K562 (cell line): ENCODE measurements around the gene TYROBP.

Source experiments
- ARID4B ChIP-seq: sonication (generic); formaldehyde crosslinking; IDR thresholded peaks from 2 replicates; pipeline ENCODE4 v1.8.0; 2022; ENCODE audit warnings: mild to moderate bottlenecking, missing genetic modification reagents
- CEBPZ ChIP-seq: fragments of 150-350 bp; IDR thresholded peaks from 2 replicates; pipeline ENCODE4 v1.6.1; 2014; ENCODE audit warnings: low read depth, mild to moderate bottlenecking, low read length, borderline replicate concordance
- CHD1 ChIP-seq: fragments of 200-600 bp; sonication (generic); IDR thresholded peaks from one replicate; pipeline ENCODE4 v1.6.1; 2012; ENCODE audit warnings: mild to moderate bottlenecking, moderate library complexity, low read length, inconsistent platforms
- EP300 ChIP-seq: IDR thresholded peaks from 2 replicates; pipeline ENCODE4 v1.6.1; 2012; ENCODE audit warnings: low read length, improper control_type of control experiment
- ETV6 ChIP-seq, 3 experiments: fragments of 150-350 bp in 1 of 3; sonication (generic) in 1 of 3; formaldehyde crosslinking in 1 of 3; IDR thresholded peaks; 2 replicates each; pipeline versions ENCODE4 v1.6.1 to v1.8.0; 2014 to 2022; ENCODE audit warnings: borderline replicate concordance in 2 of 3, low read depth in 2 of 3, antibody characterized with exemption in 1 of 3, low read length in 1 of 3, mild to moderate bottlenecking in 1 of 3, missing genetic modification reagents in 1 of 3
- EZH2 ChIP-seq: IDR thresholded peaks from 2 replicates; pipeline ENCODE4 v1.6.1; 2012; ENCODE audit warnings: low read depth, mild to moderate bottlenecking, inconsistent platforms, low read length, borderline replicate concordance
- POLR2A ChIP-seq: fragments of 450-650 bp; conservative IDR thresholded peaks from 2 replicates; pipeline ENCODE4 v1.6.1; 2016
- POLR2AphosphoS5 ChIP-seq: IDR thresholded peaks from 2 replicates; pipeline ENCODE4 v1.6.1; 2011; ENCODE audit warnings: mild to moderate bottlenecking, low read depth, low read length, moderate library complexity; ENCODE audit not compliant: control insufficient read depth, insufficient read depth
- SMC3 ChIP-seq: conservative IDR thresholded peaks from 2 replicates; pipeline ENCODE4 v1.6.1; 2011; ENCODE audit warnings: low read depth, low read length, improper control_type of control experiment; ENCODE audit not compliant: insufficient read depth
- YY1 ChIP-seq, 3 experiments: IDR thresholded peaks; 2 replicates each; pipeline ENCODE4 v1.6.1; 2011; ENCODE audit warnings: low read length in 2 of 3, mild to moderate bottlenecking in 2 of 3, moderate library complexity in 2 of 3, borderline replicate concordance in 1 of 3, control low read depth in 1 of 3, low read depth in 1 of 3; ENCODE audit not compliant: insufficient read depth in 3 of 3, insufficient replicate concordance in 2 of 3, control insufficient read depth in 1 of 3, insufficient read length in 1 of 3; ENCODE audit errors: extremely low read depth in 1 of 3
- ZKSCAN8 ChIP-seq: fragments of 200-800 bp; sonication (Bioruptor generic); IDR thresholded peaks from 2 replicates; pipeline ENCODE4 v1.6.1; 2016; ENCODE audit warnings: missing genetic modification characterization, missing compliant biosample characterization
- ZNF639 ChIP-seq, 2 experiments: fragments of 200-800 bp in 1 of 2; sonication (Bioruptor generic) in 1 of 2; sonication (generic) in 1 of 2; formaldehyde crosslinking in 1 of 2; IDR thresholded peaks in 1 of 2; conservative IDR thresholded peaks in 1 of 2; 2 replicates each; pipeline versions ENCODE4 v1.5.0 to v1.6.1; 2016 to 2020; ENCODE audit warnings: missing compliant biosample characterization in 1 of 2, missing genetic modification characterization in 1 of 2, missing genetic modification reagents in 1 of 2
- TF ChIP-seq, protein P1 (sequence below), 3 experiments: IDR thresholded peaks in 2 of 3; conservative IDR thresholded peaks in 1 of 3; 2 replicates each; pipeline ENCODE4 v1.5.1; 2011 to 2012; ENCODE audit warnings: low read length in 3 of 3, mild to moderate bottlenecking in 3 of 3, control low read depth in 2 of 3, improper control_type of control experiment in 1 of 3, inconsistent platforms in 1 of 3, low read depth in 1 of 3, mixed read lengths in 1 of 3, moderate library complexity in 1 of 3; ENCODE audit not compliant: insufficient read depth in 2 of 3
- TF ChIP-seq, protein P2 (sequence below), 2 experiments: fragments of 450-650 bp; conservative IDR thresholded peaks; 2 replicates each; pipeline ENCODE4 v1.6.1; 2017; ENCODE audit warnings: mild to moderate bottlenecking in 2 of 2, moderate library complexity in 2 of 2

DNA sequence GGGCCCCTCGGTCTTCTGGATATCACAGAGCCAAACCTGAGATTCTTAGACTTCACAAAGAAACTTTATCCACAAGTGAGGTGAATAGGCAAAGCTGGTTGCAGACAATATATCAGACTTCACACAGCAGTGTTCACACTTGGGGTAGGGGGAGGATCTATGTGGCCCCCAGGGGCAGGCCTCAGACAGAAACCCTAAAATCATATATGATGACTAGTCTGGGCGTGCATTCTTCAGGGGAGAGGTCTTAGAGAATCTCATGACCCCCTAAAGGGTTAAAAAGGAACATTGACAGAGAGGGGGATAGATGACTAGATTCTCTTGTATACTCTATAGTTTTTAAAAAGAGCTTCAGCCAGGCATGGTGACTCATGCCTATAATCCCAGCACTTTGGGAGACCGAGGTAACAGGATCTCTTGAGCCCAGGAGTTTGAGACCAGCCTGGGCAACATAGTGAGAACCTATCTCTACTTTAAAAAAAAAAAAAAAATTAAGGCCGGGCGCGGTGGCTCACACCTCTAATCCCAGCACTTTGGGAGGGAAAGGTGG, 2.8 kb downstream of the TYROBP start:
- TF ChIP-seq YY1 (IDR thresholded peaks at IDR 0.05; ENCODE audit: borderline replicate concordance in 1 of 3, control insufficient read depth in 1 of 3, extremely low read depth in 1 of 3, insufficient read depth in 3 of 3, insufficient read length in 1 of 3, insufficient replicate concordance in 2 of 3, low read depth in 1 of 3, low read length in 2 of 3) (no peak), POLR2AphosphoS5 (no peak), SMC3 (no peak), ZNF639 (CRISPR knock-in tag; conservative IDR thresholded peaks at IDR 0.05 in 1 of 2, IDR thresholded peaks at IDR 0.05 in 1 of 2) (no peak), POLR2A (no peak), ARID4B (CRISPR knock-in tag) (no peak), CHD1 (no peak), CEBPZ (no peak), EZH2 (no peak), ETV6 (IDR thresholded peaks at IDR 0.05; ENCODE audit: borderline replicate concordance in 1 of 2, low read depth in 2 of 2, low read length in 1 of 2) (no peak), ETV6 (CRISPR knock-in tag; IDR thresholded peaks at IDR 0.05; ENCODE audit: borderline replicate concordance) (no peak), EP300 (no peak), ZKSCAN8 (no peak)
- TF ChIP-seq, protein P1, sequence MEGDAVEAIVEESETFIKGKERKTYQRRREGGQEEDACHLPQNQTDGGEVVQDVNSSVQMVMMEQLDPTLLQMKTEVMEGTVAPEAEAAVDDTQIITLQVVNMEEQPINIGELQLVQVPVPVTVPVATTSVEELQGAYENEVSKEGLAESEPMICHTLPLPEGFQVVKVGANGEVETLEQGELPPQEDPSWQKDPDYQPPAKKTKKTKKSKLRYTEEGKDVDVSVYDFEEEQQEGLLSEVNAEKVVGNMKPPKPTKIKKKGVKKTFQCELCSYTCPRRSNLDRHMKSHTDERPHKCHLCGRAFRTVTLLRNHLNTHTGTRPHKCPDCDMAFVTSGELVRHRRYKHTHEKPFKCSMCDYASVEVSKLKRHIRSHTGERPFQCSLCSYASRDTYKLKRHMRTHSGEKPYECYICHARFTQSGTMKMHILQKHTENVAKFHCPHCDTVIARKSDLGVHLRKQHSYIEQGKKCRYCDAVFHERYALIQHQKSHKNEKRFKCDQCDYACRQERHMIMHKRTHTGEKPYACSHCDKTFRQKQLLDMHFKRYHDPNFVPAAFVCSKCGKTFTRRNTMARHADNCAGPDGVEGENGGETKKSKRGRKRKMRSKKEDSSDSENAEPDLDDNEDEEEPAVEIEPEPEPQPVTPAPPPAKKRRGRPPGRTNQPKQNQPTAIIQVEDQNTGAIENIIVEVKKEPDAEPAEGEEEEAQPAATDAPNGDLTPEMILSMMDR (IDR thresholded peaks at IDR 0.05 in 2 of 3, conservative IDR thresholded peaks at IDR 0.05 in 1 of 3; ENCODE audit: insufficient read depth in 2 of 3, low read depth in 1 of 3, low read length in 3 of 3), result no peak
- TF ChIP-seq, protein P2, sequence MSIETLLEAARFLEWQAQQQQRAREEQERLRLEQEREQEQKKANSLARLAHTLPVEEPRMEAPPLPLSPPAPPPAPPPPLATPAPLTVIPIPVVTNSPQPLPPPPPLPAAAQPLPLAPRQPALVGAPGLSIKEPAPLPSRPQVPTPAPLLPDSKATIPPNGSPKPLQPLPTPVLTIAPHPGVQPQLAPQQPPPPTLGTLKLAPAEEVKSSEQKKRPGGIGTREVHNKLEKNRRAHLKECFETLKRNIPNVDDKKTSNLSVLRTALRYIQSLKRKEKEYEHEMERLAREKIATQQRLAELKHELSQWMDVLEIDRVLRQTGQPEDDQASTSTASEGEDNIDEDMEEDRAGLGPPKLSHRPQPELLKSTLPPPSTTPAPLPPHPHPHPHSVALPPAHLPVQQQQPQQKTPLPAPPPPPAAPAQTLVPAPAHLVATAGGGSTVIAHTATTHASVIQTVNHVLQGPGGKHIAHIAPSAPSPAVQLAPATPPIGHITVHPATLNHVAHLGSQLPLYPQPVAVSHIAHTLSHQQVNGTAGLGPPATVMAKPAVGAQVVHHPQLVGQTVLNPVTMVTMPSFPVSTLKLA (conservative IDR thresholded peaks at IDR 0.05), result no peak
